OCI-LY1 (cell line): ENCODE results near the gene TNNI3.

Experiments used
- H2AFZ ChIP-seq: fragments of 200-600 bp; sonication (generic), shearing (Covaris generic); 2 replicates; pipeline ENCODE4 v1.6.0; 2014; ENCODE audit warnings: antibody characterized with exemption, mild to moderate bottlenecking, low read length
- H3F3A ChIP-seq: fragments of 200-600 bp; sonication (generic), shearing (Covaris generic); 2 replicates; pipeline ENCODE4 v1.6.0; 2014; ENCODE audit warnings: mild to moderate bottlenecking, antibody characterized with exemption, low read length, moderate library complexity; ENCODE audit not compliant: insufficient read depth
- H3K27ac ChIP-seq: fragments of 200-600 bp; sonication (generic); 2 replicates; pipeline ENCODE4 v1.5.1; 2014; ENCODE audit warnings: low read length, mixed run types, mild to moderate bottlenecking, low read depth; ENCODE audit not compliant: poor library complexity, severe bottlenecking
- H3K27me3 ChIP-seq: fragments of 200-600 bp; sonication (generic); 2 replicates; pipeline ENCODE4 v1.6.0; 2014; ENCODE audit warnings: antibody characterized with exemption, mild to moderate bottlenecking, low read length, moderate library complexity; ENCODE audit not compliant: insufficient read depth
- H3K36me3 ChIP-seq: fragments of 200-600 bp; sonication (generic); 2 replicates; pipeline ENCODE4 v1.6.1; 2014; ENCODE audit warnings: mild to moderate bottlenecking, antibody characterized with exemption, low read length, moderate library complexity, mixed read lengths; ENCODE audit not compliant: insufficient read depth
- H3K4me1 ChIP-seq: fragments of 200-600 bp; sonication (generic); 2 replicates; pipeline ENCODE4 v1.5.1; 2014; ENCODE audit warnings: mild to moderate bottlenecking, low read length, moderate library complexity; ENCODE audit not compliant: insufficient read depth, severe bottlenecking
- H3K4me2 ChIP-seq: fragments of 200-600 bp; sonication (generic), shearing (Covaris generic); 2 replicates; pipeline ENCODE4 v1.6.1; 2014; ENCODE audit warnings: low read length
- H3K4me3 ChIP-seq: fragments of 200-600 bp; sonication (generic); 2 replicates; pipeline ENCODE4 v1.5.1; 2014; ENCODE audit warnings: low read length, low read depth, mild to moderate bottlenecking, mixed read lengths; ENCODE audit not compliant: poor library complexity, severe bottlenecking
- H3K79me2 ChIP-seq: fragments of 200-600 bp; shearing (Covaris generic); 2 replicates; pipeline ENCODE4 v1.6.1; 2016; ENCODE audit warnings: mixed run types, low read length, mixed read lengths; ENCODE audit not compliant: insufficient read depth
- H3K9ac ChIP-seq: fragments of 200-600 bp; sonication (generic), shearing (Covaris generic); 2 replicates; pipeline ENCODE4 v1.6.1; 2014; ENCODE audit warnings: mild to moderate bottlenecking, low read length, mixed read lengths
- H3K9me2 ChIP-seq: fragments of 200-600 bp; sonication (generic), shearing (Covaris generic); 2 replicates; pipeline ENCODE4 v1.6.1; 2014; ENCODE audit warnings: low read depth, mild to moderate bottlenecking, low read length, mixed read lengths
- H3K9me3 ChIP-seq: fragments of 200-600 bp; shearing (Covaris generic); 2 replicates; pipeline ENCODE4 v1.6.1; 2014; ENCODE audit warnings: low read length, mixed read lengths
- H4K20me1 ChIP-seq: fragments of 200-600 bp; sonication (generic), shearing (Covaris generic); 2 replicates; pipeline ENCODE4 v1.6.0; 2016; ENCODE audit warnings: mild to moderate bottlenecking, low read length; ENCODE audit not compliant: insufficient read depth
- EZH2 ChIP-seq: fragments of 200-600 bp; sonication (generic), shearing (Covaris generic); IDR thresholded peaks from 2 replicates; pipeline ENCODE4 v1.8.0; 2017; ENCODE audit warnings: borderline replicate concordance, mixed run types, mild to moderate bottlenecking, antibody characterized with exemption, low read length, moderate library complexity, mixed read lengths
- TF ChIP-seq, protein P1 (sequence below): fragments of 200-600 bp; sonication (generic), shearing (Covaris generic); IDR thresholded peaks from 2 replicates; pipeline ENCODE4 v1.5.1; 2017; ENCODE audit warnings: mild to moderate bottlenecking, antibody characterized with exemption, low read length, moderate library complexity, mixed read lengths

TNNI3 gene

DNA sequence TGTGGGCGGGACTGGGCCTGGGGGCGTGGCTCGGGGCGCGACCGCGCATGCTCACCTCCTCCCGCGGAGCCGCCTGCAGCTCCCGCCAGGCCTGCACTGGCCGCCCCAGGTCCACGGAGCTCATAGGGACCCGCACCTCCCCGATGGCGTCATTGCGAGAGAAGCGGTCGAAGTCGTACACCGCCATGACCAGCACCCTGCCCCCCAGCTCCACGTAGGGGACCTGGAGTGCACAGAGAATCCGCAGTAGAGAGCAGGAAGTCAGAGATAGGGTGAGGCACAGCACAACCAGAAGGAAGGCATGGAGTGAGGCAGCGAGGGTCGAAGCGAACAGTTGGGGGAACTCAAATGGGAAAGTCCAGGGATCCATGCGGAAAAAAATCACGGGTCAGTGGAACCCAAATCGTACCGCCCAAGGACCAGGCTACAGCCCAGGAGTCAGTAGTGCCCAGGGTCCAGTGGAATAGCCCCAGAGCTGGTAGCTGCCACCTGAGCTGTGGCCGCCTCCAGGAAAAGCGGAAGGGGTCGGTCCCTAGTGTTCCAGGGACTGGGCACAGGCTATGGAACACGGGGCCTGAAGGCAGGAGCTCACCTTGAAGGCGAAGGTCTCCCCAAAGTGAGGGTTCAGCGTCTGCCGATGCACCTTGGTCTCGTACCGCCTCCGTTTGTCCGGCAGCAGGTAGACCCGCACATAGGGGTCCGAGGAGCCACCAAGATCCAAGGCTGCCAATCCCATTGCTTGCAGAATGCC lies 17.8 kb upstream of the TNNI3 start:
- H3K9me3 ChIP-seq: no peaks in the 10 kb centered on the region
- no peak overlapping the region for H3K4me2 ChIP-seq

DNA sequence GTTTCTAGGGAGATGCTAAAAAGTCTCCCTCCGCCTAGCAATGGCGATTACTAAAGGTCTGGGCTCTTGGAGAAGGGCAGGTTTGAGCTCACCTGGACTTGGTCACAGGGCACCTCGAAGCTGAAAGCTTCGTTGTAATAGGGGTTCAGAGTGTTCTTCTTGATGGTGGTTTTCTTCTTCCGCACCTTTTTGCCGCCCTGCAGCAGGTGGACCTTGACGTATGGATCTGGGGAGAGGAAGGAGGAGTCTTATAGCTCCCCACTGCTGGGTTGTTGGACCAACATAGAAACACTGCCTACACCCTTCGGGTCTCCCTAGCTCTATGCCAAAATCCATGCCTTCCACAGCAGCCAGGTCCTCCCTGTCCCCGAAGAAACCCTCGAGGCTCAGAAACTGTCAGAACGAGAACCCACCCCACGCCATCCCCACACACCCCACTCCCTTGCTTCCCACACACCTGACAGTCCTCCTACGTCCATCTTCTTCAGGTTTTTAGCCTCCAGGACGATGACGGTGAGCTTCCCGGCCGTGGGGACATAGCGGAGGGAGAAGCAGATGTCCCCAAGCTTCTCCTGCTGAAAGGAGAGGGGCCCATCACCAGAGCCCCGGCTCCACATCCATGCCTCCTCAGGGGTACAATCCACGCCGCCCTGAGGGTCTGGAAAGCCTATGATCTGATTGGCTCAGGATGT lies 17.0 kb upstream of the TNNI3 start:
- TF ChIP-seq EZH2: no peak
- TF ChIP-seq, protein P1, sequence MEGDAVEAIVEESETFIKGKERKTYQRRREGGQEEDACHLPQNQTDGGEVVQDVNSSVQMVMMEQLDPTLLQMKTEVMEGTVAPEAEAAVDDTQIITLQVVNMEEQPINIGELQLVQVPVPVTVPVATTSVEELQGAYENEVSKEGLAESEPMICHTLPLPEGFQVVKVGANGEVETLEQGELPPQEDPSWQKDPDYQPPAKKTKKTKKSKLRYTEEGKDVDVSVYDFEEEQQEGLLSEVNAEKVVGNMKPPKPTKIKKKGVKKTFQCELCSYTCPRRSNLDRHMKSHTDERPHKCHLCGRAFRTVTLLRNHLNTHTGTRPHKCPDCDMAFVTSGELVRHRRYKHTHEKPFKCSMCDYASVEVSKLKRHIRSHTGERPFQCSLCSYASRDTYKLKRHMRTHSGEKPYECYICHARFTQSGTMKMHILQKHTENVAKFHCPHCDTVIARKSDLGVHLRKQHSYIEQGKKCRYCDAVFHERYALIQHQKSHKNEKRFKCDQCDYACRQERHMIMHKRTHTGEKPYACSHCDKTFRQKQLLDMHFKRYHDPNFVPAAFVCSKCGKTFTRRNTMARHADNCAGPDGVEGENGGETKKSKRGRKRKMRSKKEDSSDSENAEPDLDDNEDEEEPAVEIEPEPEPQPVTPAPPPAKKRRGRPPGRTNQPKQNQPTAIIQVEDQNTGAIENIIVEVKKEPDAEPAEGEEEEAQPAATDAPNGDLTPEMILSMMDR: no peak
- Histone ChIP-seq H3K79me2 (no peaks in the 10 kb centered on the region), H3F3A (no peaks in the 10 kb centered on the region), H3K27ac (no peak overlapping the region), H3K9me3 (no peaks in the 10 kb centered on the region), H3K9me2 (no peaks in the 10 kb centered on the region), H4K20me1 (no peaks in the 10 kb centered on the region), H3K4me1 (peaks cover 10% of the 10 kb centered on the region), H3K4me3 (no peak overlapping the region), H3K27me3 (peaks cover 8% of the 10 kb centered on the region; the same call in 1 of the 2 replicates), H3K4me2 (peak overlapping the region; percentile 59; the same call in 1 of the 2 replicates), H3K9ac (no peak overlapping the region), H2AFZ (no peak overlapping the region), H3K36me3 (no peaks in the 10 kb centered on the region)

More for the DNA sequence above, 17.8 kb upstream of the TNNI3 start:
- Histone ChIP-seq H2AFZ (no peak overlapping the region), H3K9me2 (no peaks in the 10 kb centered on the region), H3F3A (no peaks in the 10 kb centered on the region), H3K36me3 (no peaks in the 10 kb centered on the region), H3K27me3 (peaks cover 8% of the 10 kb centered on the region; the same call in 1 of the 2 replicates), H3K4me3 (no peak overlapping the region), H3K27ac (no peak overlapping the region), H4K20me1 (no peaks in the 10 kb centered on the region), H3K9ac (no peak overlapping the region), H3K79me2 (no peaks in the 10 kb centered on the region), H3K4me1 (peaks cover 16% of the 10 kb centered on the region)
- TF ChIP-seq, protein P1: no peak
- no peak for TF ChIP-seq EZH2

DNA sequence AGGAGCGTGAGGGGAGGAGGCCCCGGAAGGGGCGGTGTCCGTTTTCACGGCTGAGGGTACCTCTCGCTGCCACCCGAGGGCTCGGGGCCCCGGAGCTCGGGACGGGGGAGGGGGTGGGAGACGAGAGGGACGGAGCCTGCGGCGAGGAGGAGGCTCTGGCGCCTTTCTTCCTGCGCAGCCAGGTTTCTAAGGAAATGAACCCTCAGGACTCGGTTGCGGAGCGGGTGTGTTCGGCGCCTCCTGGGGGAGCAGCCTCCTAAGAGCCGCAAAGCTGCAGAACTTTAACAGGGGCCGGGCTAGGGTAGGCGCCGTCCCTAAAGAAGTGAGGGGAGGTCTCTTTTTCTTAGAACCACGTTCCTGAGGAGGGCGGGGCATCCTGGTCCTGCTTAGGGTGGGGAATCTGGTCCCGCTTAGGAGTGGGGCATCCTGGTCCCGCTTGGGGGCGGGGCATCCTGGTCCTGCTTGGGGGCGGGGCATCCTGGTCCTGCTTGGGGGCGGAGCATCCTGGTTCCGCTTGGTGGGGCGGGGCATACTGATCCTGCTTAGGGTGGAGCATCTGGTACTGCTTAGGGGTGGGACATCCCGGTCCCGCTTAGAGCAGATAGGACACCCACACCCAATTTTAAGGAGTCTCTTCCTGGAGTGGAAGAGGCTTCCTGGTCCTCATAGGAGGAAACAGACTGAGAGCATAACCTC lies 16.3 kb upstream of the TNNI3 start:
- H3K9me3 ChIP-seq: no peaks in the 10 kb centered on the region
- H3K9me2 ChIP-seq: no peaks in the 10 kb centered on the region
- peaks cover 5% of the 10 kb centered on the region for H3K4me1 ChIP-seq
- peaks cover 8% of the 10 kb centered on the region; the same call in 1 of the 2 replicates for H3K27me3 ChIP-seq
- H2AFZ ChIP-seq: no peak overlapping the region
- no peak overlapping the region for H3K27ac ChIP-seq
- H3K9ac ChIP-seq: no peak overlapping the region
- TF ChIP-seq, protein P1: no peak
- TF ChIP-seq EZH2: no peak
- H4K20me1 ChIP-seq: no peaks in the 10 kb centered on the region
- no peaks in the 10 kb centered on the region for H3K79me2 ChIP-seq
- peak overlapping the region; percentile 50 for H3K4me3 ChIP-seq
- H3F3A ChIP-seq: no peaks in the 10 kb centered on the region
- no peaks in the 10 kb centered on the region for H3K36me3 ChIP-seq
- peak overlapping the region; percentile 59 for H3K4me2 ChIP-seq
